GM12891 (cell line): ENCODE measurements around the gene RUVBL1.
A peak's percentile ranks its signal among the peaks of the same experiment; 100 is the strongest.
"Not testable (repeated sequence)": the region's sequence is repeated elsewhere in the genome, so short reads cannot be mapped to it uniquely, and the experiment has no call there.

ENCODE experiments used
- DNase-seq: peaks from one replicate; pipeline ENCODE4 v3.0.0; 2011; ENCODE audit warnings: low spot score; ENCODE audit not compliant: insufficient read length
- FAIRE-seq: peaks from 2 replicates; lab custom pipeline; 2011; peaks lifted over from hg19 to GRCh38; lab: Jason Lieb, UNC
- PAX5 ChIP-seq: IDR thresholded peaks from 2 replicates; pipeline ENCODE4 v1.6.1; 2011; ENCODE audit warnings: low read length, moderate library complexity, mild to moderate bottlenecking; ENCODE audit not compliant: insufficient read depth, severe bottlenecking
- POLR2A ChIP-seq: IDR thresholded peaks from 2 replicates; pipeline ENCODE4 v1.6.1; 2011; ENCODE audit warnings: low read depth, low read length, control low read depth
- POLR2AphosphoS5 ChIP-seq: IDR thresholded peaks from 2 replicates; pipeline ENCODE4 v1.6.1; 2011; ENCODE audit warnings: low read depth, low read length, control low read depth
- POU2F2 ChIP-seq: IDR thresholded peaks from 2 replicates; pipeline ENCODE4 v1.6.1; 2011; ENCODE audit warnings: low read depth, mild to moderate bottlenecking, control low read depth, low read length, moderate library complexity
- SPI1 ChIP-seq: IDR thresholded peaks from 2 replicates; pipeline ENCODE4 v1.6.1; 2011; ENCODE audit warnings: low read depth, low read length, control low read depth
- TAF1 ChIP-seq: IDR thresholded peaks from 2 replicates; pipeline ENCODE4 v1.6.1; 2011; ENCODE audit warnings: low read depth, low read length, control low read depth

RUVBL1 gene

DNA sequence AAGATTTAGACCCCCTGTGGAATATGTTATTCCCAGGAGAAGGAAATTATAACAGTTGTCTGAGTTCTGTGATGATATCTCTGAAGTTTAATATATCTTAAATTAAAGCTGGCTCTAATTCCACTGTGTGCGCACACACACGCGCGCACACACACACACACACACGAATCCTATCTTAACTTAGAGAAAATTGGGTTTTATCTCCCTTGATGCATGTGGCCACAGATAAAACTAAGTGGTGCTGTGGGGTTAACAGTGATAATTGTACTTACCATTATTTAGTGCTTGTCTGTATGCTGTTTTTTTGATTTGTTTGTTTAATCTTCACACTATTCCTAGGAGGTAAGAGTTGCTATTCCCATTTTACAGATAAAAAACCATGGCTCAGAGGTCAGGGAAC is 37.0 kb upstream of the RUVBL1 start:
- FAIRE-seq (no peak), DNase-seq (no peak)
- no peak for TF ChIP-seq POLR2AphosphoS5
- TF ChIP-seq SPI1, result no peak
- no peak for TF ChIP-seq POU2F2
- TF ChIP-seq TAF1, result no peak
- no peak for TF ChIP-seq PAX5
- no peak for TF ChIP-seq POLR2A

DNA sequence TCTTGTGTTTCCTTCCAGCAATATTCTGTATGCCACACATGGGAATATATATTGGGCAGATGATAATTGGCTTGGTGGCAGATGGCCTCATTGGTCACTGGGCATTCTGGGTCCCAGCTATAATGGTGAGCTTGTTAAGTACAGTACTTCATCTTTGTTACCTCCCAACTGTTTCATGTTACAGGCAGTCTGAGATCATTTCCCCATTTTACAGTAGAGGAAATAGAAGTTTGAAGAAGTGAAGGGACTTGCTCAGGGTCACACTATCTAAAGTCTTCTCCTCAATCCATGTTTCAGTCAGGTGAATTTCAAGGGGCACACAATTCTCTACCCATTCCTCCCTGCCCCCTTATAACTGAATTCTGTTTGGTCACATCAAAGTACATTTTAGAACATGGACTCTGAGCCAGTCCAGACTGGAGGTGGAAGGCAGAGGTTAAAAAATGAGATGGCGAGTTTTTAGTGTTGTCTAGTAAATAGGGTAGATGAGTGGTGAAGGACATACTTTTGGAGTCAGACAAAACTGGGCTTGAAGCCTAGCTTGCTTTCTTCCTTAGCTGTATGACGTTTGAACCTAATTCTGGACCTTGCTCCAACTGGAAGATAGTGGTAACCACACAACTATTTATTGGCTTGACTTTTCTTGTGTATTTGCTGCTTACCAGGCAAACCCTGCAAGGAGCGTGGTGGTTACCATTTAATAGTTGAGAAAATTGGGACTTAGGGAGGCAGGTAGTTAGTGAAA is 32.2 kb upstream of the RUVBL1 start:
- DNase-seq (no peak), FAIRE-seq (no peak)
- TF ChIP-seq SPI1, result no peak
- no peak for TF ChIP-seq PAX5
- no peak for TF ChIP-seq POLR2AphosphoS5
- no peak for TF ChIP-seq TAF1
- no peak for TF ChIP-seq POLR2A
- no peak for TF ChIP-seq POU2F2

DNA sequence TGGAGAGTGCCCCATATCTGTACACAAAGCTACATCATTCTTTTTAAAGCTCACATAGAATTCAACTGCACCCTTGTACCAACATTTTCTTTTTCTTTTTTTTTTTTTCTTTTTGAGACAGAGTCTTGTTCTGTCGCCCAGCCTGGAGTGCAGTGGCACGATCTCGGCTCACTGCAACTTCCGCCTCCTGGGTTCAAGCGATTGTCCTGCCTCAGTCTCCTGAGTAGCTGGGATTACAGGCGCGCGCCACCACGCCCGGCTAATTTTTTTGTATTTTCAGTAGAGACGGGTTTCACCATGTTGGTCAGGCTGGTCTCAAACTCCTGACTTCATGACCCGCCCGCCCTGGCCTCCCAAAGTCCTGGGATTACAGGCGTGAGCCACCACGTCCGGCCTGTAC is 30.7 kb upstream of the RUVBL1 start:
- DNase-seq, FAIRE-seq: not testable (repeated sequence)

DNA sequence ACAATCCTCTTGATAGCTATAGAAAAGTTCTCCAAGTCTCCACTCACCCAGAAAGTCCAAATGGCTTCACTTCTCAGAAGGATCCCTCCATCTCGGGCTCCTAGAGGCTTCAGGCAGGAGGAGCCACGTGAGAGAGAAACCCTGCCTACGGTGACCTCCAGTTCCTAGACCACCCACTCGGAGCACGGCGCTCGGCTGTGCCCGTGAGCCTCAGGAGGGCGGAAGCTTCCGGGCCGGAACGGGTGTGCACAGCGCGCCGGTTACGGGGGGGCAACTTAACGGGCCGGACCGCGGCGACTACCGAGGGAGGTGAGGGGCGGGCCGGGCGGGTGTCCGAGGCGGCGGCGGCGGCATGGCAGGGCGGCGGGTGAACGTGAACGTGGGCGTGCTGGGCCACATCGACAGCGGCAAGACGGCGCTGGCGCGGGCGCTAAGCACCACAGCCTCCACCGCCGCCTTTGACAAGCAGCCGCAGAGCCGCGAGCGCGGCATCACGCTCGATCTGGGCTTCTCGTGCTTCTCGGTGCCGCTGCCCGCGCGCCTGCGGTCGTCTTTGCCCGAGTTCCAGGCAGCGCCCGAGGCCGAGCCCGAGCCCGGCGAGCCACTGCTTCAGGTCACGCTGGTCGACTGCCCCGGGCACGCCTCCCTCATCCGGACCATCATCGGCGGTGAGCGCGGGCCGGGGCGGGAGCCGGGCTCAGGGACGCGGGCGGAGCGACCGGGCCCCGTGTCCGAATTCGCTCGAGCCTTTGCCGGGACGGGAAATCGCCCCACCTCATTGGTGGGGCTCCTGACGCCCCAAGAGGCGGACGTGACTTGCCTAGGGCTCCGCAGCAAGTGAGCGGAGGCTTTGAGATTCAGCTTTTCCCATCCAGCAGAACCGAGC is 29.8 kb upstream of the RUVBL1 start, which contains the start of gene EEFSEC:
EEFSEC (plus strand) TSS at position 326 of the 886 bp plus-strand sequence; CDS start at position 353, 27 bp downstream.
- DNase-seq (peak; percentile 76), FAIRE-seq (peak; percentile 87)
- TF ChIP-seq POLR2AphosphoS5 (peak; percentile 55; the same call in 1 of the 2 replicates), TAF1 (peak; percentile 78), SPI1 (no peak), PAX5 (no peak), POU2F2 (0 out of 2 replicates have a peak, but pooled peaks have one; percentile 51), POLR2A (peak; percentile 44; the same call in 1 of the 2 replicates)

DNA sequence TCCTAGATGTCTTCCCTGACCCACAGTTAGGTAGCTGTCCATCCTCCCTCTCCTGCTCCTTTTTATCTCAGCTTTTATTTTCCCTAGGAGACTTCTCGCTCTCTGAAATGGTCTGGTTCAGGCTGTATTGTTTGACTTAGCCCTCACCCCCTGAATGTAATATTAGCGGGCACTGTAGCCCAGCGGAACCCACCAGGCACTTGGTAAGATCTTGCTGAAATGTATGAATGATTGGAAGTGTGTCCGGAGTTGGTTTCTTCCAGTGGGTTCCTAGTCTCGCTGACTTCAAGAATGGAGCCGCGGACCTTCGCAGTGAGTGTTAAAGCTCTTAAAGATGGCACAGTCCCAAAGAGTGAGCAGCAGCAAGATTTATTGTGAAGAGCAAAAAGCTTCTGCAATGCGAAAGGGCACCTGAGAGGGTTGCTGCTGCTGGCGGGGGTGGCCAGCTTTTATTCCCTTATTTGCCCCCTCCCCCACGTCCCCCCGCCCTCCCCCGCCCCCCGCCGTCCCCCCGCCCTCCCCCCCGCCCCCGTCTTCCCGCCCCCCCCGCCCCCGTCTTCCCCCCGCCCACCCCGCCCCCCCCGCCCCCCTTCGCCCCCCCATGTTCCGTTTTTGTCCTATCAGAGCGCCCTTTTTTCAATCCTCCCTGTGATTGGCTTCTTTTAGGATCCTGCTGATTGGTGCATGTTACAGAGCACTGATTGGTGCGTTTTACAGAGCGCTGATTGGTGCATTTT is 29.0 kb upstream of the RUVBL1 start:
- TF ChIP-seq SPI1, result no peak
- no peak for TF ChIP-seq POLR2AphosphoS5
- no peak for TF ChIP-seq POU2F2
- TF ChIP-seq TAF1, result no peak
- TF ChIP-seq POLR2A, result no peak
- no peak for TF ChIP-seq PAX5
- no peak for DNase-seq
- FAIRE-seq, result no peak

DNA sequence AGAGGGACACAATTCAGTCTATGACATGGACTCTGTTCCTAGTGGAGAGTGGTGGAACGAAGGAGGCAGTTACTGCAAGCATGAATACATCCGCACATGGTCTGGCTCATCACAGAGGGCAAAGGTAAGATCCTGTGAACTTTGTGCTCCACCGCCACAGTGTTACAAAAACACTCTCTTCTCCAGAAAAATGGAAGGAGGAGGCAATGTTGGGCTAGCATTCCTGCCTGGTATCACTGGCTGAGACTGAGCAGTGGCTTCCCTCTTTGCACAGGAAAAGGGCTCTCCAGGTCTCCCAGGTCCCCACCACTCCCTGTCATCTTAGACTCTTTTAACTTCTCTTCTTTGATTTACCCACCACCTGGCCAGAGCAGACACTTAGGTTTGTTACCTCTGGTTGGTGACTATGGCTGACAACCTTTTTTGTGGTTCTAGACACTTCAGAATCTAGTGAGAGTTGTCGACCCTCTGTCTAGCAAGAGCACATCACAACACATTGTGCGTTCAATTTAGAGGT is 28.2 kb upstream of the RUVBL1 start:
- DNase-seq (no peak), FAIRE-seq (no peak)
- TF ChIP-seq POU2F2, result no peak
- no peak for TF ChIP-seq SPI1
- TF ChIP-seq TAF1, result no peak
- no peak for TF ChIP-seq POLR2A
- TF ChIP-seq POLR2AphosphoS5, result no peak
- TF ChIP-seq PAX5, result no peak

DNA sequence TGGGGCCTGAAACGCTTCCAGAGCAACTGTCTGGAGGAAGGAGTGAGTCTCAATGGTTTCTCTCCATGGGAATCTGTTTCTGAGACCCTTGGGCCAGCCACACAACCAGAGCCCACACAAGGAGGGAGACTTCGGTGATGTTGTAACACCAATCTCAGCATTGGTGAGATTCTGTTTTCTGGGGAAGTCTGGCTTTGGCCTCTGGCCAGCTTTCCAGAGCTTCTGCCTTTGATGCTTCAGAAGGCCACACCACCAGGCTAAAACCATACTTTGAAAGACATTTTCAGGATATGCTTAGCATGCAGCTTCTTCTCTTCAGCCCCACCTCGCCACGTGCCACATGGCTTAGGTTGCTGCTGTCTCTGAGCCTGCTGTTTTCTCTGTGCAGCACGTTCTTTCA is 26.0 kb upstream of the RUVBL1 start:
- FAIRE-seq, result no peak
- TF ChIP-seq POLR2AphosphoS5, result no peak
- TF ChIP-seq POU2F2, result no peak
- no peak for TF ChIP-seq POLR2A
- no peak for TF ChIP-seq PAX5
- TF ChIP-seq TAF1, result no peak
- no peak for TF ChIP-seq SPI1
- no peak for DNase-seq

DNA sequence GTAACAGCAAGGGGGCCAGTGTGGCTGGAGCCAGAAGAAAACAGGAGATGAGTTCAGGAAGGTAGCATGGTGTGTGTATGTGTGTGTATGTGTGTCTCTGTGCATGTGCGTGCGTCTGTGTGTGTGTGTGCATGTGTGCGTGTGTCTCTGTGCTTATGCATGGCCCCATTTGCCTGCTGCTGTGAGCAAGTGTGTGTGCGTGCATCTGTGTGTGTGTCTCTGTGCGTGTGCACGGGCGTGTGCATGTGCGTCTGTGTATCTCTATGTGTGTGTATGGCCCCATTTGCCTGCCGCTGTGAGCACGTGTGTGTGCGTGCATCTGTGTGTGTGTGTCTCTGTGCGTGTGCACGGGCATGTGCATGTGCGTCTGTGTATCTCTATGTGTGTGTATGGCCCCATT is 22.6 kb upstream of the RUVBL1 start:
- TF ChIP-seq SPI1 (no peak), POLR2AphosphoS5 (no peak), POU2F2 (no peak), TAF1 (no peak), POLR2A (no peak), PAX5 (no peak)
- FAIRE-seq, result peak; percentile 57
- no peak for DNase-seq

DNA sequence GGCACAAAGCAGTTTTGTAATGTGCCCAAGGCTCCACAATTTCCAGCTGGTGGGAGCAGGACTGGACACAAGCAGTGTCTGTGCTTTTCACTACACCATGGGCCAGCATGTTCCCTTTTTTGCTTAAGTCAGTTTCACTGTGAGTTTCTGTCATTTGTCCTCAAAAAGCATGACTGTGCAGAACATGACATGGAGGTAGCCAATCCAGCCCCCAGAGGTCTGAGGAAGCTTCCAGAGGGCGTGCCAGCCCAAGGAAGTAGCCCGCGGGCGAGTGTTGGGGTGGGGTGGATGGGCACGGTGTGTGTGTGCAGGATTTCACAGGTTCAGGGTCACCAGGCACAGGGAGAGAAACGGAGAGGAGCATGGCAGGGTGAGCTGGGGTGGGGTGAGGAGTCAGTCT is 21.7 kb upstream of the RUVBL1 start:
- no peak for FAIRE-seq

More for the DNA sequence above, 21.7 kb upstream of the RUVBL1 start:
- no peak for TF ChIP-seq POLR2A
- no peak for TF ChIP-seq PAX5
- no peak for TF ChIP-seq SPI1
- no peak for TF ChIP-seq TAF1
- TF ChIP-seq POU2F2, result no peak
- no peak for TF ChIP-seq POLR2AphosphoS5
- no peak for DNase-seq
